LoVo (cell line): ENCODE results near the gene TXNDC16.
"Not testable (repeated sequence)": the region's sequence is repeated elsewhere in the genome, so short reads cannot be mapped to it uniquely, and the experiment has no call there.

ENCODE experiments used
- DNase-seq: peaks from one replicate; pipeline ENCODE4 v3.0.0-alpha.2; 2016; ENCODE audit warnings: low spot score

TXNDC16 gene

DNA sequence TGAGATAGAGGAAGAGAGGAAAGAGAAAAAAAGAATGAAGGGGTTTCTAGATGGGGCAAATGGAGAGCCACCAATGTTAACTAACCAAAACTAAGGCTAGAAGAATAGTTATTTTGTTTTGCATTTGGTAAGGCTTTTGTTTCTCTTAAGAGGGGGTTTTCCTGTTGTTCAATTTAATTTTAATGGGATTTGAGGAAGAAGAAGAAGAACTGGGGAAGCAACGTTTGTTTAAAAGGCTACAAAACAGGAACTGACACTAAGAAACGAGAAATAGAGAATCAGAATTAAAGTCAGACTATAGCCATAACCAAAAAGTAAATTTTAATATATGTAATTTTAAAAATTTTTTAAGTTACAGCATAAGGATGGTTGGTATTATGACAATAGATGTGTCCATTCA is 13.7 kb downstream of the TXNDC16 start:
- DNase-seq, result no peak

DNA sequence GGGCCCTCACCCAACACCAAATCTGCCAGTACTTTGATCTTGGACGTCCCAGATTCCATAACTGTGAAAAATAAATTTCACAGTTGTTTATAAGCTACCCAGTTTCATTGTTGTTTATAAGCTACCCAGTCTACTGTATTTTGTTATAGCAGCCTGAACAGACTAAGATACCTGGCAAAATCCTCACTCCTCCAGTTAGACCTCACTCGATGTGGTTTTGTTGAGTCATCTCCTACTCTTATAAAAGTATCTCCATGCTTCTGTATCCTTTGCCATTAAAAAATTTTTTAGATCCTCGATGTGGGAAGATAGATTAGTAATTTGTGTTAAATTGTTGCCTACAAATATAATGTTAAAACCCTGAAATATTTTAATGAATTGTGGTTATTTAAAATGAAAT is 16.0 kb downstream of the TXNDC16 start:
- DNase-seq, result no peak

DNA sequence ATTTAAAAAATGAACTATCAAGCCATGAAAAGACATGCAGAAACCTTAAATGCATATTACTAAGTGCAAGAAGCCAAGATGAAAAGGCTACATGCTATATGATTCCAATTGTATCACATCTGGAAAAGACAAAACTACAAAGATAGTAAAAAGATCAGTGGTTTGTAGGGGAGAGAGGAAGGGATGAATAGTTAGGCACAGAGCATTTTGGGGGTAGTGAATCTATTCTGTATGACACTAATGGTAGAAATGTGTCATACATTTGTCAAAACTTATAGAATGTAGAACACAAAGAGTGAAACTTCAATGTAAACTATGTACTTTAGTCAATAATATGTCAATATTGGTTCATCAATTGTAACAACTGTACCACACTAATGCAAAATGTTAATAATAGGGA is 20.8 kb downstream of the TXNDC16 start:
- DNase-seq, result no peak

DNA sequence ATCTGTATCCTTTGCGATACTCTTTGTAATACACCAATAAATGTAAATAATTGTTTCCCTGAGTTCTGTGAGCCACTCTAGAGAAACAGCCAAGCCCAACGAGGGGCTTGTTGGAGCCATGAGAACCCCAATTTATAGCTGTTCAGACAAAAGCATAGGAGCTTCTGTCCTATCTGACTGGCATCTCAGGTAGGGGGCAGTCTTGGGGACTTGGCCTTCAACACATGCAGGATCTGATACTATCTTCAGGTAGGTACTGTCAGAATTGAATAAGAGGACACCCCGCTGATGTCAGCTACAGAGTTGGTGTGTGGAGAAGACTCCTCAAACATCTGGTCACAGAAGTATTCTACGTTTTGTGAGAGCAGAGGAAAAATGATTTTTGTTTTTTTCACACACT is 25.3 kb downstream of the TXNDC16 start:
- DNase-seq, result no peak

DNA sequence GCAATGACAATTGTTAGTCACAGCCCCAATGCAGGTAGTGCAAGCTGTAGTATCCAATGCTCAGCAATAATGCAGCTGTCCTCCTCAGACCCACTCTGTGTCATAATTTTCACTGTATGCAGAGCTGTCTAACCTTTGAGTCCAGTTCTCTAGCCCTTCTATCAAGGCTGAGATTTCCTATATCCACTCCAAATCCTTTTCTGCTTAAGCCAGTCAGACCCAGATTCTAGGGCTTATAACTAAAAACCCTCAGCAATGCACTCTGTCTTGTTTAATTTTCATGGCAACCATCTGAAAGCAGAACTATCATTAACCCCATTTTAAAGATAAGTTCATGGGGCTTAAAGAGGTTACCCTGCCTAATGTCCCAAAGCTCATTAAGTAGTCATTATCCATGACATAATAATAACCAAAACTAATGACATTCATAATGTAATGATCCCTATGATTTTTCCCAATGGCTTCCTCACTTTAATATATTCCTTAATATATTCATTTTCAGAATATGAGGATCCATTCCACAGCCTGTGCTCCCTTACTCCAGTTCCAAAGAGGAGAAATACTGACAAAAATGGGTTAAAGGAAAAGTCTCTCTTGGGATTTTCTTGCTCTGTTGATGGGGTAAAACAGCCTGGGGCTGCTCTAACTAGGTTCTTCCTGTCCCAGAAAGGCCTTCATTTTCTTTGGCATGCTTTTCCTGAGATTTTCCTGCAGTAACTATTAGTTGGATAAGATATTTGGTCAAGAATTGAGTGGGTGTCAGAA is 29.5 kb downstream of the TXNDC16 start:
- no peak for DNase-seq

DNA sequence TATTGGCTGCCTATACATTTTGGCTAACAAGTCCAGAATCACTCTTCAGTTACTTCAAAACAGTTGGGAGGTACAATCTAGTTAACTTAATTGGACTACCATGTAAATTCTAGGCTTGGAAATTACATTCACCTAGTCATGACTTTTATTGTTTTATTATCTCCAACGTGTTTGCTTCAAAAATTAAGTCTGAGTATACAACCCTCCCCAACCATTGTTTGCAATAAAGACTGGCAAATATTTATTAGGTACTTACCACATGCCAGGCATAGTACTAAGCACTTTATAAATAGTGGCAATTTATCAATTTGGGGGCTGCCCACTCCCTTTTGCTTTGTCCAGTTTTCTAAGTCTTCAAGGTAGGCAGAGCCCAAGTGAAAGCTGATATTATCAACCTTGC is 30.3 kb downstream of the TXNDC16 start:
- DNase-seq, result no peak

DNA sequence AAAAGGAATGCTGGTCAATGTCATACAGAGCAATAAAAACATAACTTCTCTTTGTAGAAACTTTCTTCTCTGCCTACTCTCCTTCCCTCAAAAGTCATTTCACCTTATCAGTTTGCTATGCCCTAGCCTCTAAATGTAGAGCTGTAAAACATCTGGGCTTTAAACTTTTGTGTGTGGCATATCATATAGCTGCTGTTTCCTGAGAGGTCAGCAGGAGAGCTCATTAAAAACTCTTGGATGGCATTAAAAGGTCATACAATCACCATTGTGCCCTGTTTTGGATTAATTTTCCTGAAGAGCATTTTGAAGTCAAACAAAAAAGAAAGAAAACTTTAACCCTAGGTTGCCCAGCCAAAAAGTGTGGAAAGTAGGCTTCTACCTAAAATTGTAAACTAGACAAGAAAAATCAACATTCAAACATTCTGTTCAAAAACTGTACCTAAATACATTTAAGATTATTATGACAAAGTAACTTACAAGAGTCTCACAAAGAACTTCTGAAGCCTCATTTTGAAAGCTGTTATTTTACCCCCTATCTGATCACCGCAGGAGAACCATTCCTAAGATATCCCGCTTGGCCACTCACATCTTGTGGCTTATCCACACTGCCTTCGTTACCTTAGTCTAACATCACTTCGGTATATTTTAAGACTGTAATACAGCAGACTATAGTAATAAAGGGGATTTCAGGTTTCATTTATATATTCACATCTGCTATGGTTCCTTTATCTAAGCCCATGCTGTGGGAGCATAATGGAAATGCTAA is 38.1 kb downstream of the TXNDC16 start:
- no peak for DNase-seq

DNA sequence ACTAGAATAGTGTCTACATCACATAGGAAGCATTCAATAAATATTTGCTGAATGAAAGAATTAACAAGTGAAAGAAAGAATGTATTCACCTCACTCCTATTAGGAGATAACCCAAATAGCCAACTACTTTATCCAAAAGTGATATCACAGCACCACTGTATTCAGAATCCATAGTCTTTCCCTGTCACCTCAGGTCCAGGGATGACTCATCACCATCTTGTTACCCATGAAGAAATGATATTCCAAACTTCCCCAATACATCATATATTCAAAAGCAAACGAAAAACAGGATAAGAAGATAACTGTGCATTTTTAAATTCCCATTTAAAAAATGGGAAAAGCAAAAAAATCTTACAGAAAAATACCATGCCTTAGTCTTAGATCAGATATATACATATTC is 39.1 kb downstream of the TXNDC16 start:
- DNase-seq, result no peak

DNA sequence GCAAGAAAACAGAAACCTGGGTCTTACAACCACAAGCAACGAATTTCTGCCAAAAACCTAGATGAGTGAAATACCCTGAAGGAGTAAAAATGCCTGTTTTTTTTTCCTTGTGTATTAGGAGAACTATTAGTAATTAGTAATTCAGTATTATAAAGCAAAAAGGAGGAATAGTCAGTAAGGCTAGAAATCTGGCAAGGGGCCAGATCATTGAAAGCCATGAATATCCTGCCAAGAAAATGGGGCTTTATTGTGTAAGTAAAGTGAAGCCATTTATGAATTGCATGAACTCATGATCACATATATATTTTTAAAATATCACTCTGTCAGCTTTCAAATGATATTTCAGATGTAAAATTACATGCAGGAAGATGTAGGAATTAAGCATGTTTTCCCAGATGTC is 57.9 kb downstream of the TXNDC16 start:
- DNase-seq, result no peak

DNA sequence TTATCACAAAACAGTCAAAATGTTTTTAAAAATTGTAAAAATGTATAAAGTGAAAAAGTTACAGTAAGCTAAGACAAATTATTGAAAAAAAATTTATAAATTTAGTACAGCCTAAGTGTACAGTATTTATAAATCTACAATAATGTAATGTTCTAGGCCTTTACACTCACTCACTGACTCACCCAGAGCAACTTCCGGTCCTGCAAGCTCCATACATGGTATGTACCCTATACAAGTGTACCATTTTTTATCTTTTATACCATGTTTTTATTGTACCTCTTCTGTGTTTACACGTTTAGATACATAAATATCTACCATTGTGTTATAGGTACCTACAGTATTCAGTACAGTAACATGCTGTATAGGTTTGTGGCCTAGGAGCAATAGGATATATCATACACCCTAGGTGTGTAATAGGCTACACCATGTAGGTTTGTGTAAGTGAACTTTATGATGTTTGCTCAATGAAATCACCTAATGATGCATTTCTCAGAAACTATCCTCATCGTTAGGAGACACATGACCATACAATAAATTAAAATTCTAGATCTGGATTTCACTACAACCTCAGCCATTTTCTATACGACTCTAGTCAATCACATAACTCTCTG is 66.8 kb downstream of the TXNDC16 start:
- no peak for DNase-seq

DNA sequence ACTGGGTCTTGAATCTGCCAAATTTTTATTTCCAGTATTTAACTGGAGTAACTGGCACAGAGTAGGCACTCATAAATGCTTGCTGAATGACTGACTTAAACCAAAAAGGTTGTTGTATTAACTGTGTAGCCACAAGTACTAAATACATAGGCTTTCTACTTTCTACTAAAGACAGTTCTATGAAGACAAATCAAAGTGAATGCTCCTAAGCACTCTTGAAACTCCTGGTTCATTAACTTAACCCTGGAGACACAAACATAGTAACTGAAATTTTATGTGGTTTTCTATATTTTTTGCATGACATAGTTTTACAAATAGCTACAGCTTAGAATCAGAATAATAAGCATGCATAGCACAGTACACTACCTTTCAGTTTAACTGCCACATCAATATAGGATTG is 70.4 kb downstream of the TXNDC16 start:
- no peak for DNase-seq

DNA sequence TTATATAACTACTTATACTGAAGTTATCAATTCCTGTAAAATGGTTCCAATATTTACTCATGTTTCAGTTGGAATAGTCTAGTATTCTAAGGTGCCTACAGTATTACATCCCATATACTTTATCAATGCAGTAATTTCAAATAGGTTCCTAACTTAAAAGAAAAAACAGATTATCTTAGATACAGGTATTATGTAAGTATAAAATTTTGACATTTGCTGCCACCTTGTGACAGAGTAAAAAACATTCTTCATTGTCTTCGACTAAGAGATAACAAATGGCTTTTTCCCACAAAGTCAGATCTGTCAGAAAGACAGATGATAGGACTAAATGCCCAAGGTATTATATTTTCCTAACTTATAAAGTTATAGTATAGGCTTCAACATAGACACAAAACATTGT is 78.7 kb downstream of the TXNDC16 start:
- peak; percentile 18 for DNase-seq

DNA sequence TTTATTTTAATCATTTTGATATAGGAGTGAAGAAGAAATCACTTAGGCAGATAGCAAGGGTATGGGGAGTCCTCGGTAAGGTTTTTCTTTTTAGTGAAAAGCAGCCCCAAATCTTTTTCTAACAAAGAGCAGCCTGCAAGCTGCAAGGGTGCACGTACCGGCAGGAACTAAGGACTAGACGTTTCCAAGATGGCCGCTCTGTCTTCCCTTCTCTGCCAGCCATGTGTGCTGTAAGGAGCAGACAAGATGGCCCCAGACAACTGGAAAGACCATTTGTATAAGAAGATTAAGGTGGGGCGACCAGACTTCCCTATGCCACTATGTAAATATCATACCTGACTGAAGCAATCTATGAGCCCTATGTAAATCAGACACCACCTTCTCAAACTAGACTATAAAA is 79.6 kb downstream of the TXNDC16 start:
- DNase-seq, result no peak

DNA sequence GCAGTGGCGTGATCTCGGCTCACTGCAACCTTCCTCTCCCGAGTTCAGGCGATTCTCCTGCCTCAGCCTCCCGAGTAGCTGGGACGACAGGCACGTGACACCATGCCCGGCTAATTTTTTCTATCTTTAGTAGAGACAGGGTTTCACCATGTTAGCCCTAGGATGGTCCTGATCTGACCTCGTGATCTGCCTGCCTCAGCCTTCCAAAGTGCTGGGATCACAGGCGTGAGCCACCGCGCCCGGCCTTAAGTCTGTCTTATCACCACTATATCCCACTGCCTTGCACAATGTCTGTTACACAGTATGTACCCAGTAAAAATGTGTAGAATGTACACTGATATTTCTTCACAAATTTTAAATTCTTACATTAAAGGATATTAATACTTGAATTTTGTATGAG is 80.1 kb downstream of the TXNDC16 start:
- not testable (repeated sequence) for DNase-seq

DNA sequence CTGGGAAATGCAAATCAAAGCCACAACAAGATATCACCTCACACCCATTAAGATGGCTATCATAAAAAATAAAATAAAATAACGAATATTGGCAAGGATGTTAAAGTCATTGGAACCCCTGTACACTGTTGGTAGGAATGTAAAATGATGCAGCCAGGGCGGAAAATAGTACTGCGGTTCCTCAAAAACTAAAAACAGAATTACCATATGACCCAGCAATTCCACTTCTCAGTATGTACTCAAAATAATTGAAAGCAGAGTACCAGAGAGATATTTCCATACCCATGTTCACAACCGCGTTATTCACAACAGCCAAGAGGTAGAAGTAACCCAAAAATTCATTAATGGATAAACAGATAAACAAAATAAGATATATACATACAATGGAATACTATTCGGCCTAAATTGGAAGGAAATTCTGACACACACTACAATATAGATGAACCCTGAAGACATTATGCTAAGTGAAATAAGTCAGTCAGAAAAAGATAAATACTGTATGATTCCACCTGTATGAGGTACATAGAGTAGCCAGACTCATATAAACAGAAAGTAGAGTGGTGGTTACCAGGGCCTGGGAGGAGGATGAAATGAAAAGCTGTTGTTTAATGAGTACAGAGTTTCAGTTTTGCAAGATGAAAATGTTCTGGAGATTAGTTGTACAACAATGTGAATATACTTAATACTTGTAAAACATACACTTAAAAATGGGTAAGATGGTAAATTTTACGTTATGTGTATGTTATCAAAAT is 84.6 kb downstream of the TXNDC16 start:
- DNase-seq, result no peak

DNA sequence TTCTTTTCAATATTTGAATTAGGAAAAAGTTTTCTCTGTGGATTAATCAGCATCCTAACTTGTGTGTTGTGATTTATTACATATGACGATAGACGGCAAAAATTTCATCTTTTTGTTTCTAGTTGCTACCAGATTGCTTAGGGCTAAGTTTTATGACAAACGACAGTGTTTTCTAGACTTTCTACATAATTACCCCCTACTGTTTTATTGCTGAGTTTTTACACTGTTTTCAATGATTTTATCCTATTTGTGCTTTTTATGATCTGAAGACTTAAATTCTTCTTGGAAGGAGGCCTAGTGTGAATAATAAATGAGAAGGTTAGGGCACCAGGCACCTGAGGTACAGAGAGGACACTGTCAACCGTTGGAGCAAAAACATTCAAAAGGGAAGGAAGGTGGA is 88.1 kb downstream of the TXNDC16 start:
- DNase-seq, result no peak

DNA sequence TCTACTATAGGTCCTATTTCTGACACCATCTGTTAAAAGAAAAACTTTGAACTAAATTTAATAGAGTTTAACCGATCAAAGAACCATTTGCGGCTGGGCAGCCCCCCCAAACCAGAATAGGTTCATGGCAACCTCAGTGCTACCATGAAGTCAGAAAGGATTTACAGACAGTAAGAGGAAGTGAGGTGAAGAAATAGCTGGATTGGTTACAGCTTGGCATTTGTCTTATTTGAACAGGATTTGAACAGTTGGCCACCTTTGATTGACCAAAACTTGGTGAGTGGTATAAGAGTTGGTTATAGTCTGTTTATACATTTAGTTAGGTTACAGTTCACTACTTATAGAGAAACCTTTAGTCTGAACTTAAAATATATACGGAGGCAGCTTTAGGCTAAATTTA is 88.9 kb downstream of the TXNDC16 start:
- no peak for DNase-seq

DNA sequence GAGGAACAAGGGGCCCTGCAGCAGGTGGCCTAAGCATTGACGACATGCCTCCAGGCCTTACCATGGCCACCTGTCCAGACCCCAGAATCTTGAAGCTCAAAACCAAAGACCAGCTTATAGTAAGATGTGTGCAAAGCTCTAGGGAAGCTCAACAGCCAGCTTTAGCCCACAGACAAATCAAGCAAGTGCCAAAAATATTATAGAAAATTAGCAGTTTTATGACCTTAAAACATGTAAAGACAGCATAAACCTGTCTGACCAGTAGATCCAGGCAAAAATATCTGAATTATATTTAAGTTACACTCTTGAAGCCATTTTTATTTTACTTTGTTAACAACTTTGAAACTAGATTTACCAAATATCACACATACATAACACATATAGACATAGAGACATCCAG is 90.6 kb downstream of the TXNDC16 start:
- no peak for DNase-seq

DNA sequence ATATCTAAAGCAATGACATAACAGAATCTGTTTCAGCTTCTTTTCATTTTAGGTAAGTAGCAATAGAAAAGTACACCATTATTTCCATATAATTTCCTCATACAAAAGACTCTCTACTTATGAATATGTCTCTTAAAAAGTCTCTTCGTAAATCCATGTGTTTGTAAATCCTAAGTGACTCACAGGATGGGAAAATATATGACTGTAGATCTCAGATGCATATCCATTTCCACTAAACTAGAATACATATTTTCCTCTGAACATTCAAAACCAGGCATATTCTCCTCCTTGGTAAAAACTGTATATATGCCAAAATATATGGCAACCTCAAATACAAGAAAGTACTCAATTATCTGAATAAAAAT is 93.6 kb downstream of the TXNDC16 start:
- DNase-seq, result no peak

DNA sequence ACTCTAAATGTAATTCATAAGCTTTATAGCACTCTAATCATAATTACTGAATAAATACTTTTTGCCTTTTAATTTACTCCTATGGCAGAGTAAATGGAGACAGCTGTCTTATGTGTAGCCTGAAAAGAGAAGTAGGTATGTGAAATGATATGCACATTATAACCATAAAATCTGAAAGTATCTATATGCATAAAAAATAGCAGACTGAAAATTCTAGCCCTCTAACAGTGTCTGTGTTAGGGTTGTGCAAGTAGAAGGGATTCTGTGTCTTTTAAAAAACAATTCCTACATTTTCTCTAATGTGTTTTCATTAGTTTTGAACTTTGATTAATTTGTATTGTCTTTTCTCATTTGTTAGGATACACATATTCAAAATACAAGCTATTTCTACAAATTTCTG is 94.9 kb downstream of the TXNDC16 start:
- DNase-seq, result no peak

DNA sequence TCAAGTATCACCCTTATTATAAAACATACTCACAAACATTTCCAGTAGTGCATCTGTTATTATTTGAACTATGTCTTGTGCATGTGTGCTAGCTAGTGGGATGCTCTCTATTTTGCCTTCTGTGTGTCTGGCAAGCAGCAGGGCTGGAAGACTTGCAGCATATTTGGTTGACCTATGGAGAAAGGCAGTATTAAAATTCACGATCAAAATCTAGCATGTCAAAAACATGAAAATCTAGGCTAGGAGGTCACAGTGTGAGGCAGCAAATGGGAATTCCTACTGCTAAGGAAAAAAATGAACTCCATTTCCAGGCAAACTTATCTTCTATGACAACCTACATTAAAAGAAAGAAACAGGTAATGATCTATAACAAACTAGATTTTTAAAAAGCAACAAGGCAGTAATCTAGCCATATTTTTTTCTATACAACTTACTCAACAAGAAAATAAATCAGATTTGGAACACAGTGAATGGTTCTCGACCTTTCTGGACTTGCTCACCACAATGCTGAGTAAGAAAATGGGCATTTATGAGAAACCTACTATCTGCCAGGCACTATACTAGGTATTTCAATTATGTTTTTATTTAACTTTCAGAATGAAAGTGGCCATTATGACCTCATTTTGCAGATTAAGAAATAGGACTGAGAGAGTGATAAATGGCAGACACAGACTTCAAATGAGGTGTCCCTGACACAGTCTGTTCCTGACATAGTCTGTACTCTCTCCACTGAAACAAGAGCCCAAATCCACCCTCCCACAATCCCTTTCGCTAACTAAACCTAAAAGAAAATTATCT is 96.8 kb downstream of the TXNDC16 start:
- DNase-seq, result no peak

DNA sequence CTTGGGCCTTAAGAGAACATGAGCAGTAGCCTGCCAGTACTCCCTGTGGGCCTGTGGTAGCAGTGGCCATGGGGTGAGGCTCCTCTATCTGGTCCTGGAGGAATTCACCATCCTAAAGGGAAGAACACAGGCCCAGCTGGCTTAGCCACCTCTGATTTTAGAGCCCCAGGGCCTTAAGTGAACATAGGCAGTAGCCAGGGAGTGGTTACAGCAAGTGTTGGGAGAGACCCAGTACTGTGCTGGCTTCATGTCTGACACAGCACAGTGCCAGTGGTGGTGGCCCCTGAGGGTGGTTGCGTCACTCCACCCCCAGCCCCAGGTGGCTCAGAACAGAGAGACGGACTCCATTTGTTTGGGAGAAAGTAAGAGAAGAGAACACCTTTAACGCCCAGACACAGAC is 105.1 kb downstream of the TXNDC16 start:
- DNase-seq, result no peak
